HTR-8/SVneo (cell line): ENCODE measurements around the gene HPSE2.

Experiments
- DNase-seq: peaks from one replicate; pipeline ENCODE4 v3.0.0; 2011; ENCODE audit warnings: low spot score, mixed read lengths; ENCODE audit not compliant: insufficient read length
- FAIRE-seq: peaks from 2 replicates; lab custom pipeline; 2011; peaks lifted over from hg19 to GRCh38; lab: Jason Lieb, UNC

Gene HPSE2

GRCh38 chr10:98425511-98426352 lies 809.9 kb downstream of the HPSE2 start:
- DNase-seq (peak; percentile 52), FAIRE-seq (peak; percentile 16)

GRCh38 chr10:98424295-98425254 lies 811.1 kb downstream of the HPSE2 start:
- DNase-seq (no peak), FAIRE-seq (no peak)

- DNase-seq (no peak), FAIRE-seq (no peak)
Measured at GRCh38 chr10:98423691-98424120, 811.9 kb downstream of the HPSE2 start.

GRCh38 chr10:98422182-98422581 lies 813.5 kb downstream of the HPSE2 start:
- no peak for FAIRE-seq
- DNase-seq = no peak

- DNase-seq = no peak
- FAIRE-seq = no peak
Measured at GRCh38 chr10:98420786-98421185, 814.9 kb downstream of the HPSE2 start.

GRCh38 chr10:98419469-98420261 lies 816.0 kb downstream of the HPSE2 start:
- DNase-seq (no peak), FAIRE-seq (no peak)

- no peak for DNase-seq
- no peak for FAIRE-seq
Measured at GRCh38 chr10:98418665-98419468, 816.8 kb downstream of the HPSE2 start.

- FAIRE-seq (no peak), DNase-seq (no peak)
Measured at GRCh38 chr10:98417973-98418664, 817.5 kb downstream of the HPSE2 start.

GRCh38 chr10:98417481-98417959 lies 818.1 kb downstream of the HPSE2 start:
- DNase-seq (no peak), FAIRE-seq (no peak)

- DNase-seq (no peak), FAIRE-seq (no peak)
Measured at GRCh38 chr10:98416606-98417388, 818.9 kb downstream of the HPSE2 start.

- no peak for DNase-seq
- no peak for FAIRE-seq
Measured at GRCh38 chr10:98415731-98416119, 819.9 kb downstream of the HPSE2 start.

- DNase-seq (peak; percentile 96), FAIRE-seq (peak; percentile 95)
Measured at GRCh38 chr10:98414932-98415730, 820.5 kb downstream of the HPSE2 start, which contains the start of gene PYROXD2. Gene PYROXD2, minus strand, starts transcription at chr10:98415182. Its CDS starts 47 bp downstream, at chr10:98415135.

GRCh38 chr10:98414578-98414931 lies 821.1 kb downstream of the HPSE2 start:
- DNase-seq (no peak), FAIRE-seq (no peak)

GRCh38 chr10:98411768-98412167 lies 823.9 kb downstream of the HPSE2 start:
- DNase-seq = no peak
- FAIRE-seq = no peak

- FAIRE-seq (no peak), DNase-seq (no peak)
Measured at GRCh38 chr10:98411166-98411565, 824.5 kb downstream of the HPSE2 start.

- FAIRE-seq = no peak
- no peak for DNase-seq
Measured at GRCh38 chr10:98410759-98411158, 824.9 kb downstream of the HPSE2 start.

- no peak for FAIRE-seq
- DNase-seq = no peak
Measured at GRCh38 chr10:98410135-98410743, 825.4 kb downstream of the HPSE2 start.
